HG02840 (cell line): ENCODE measurements around the gene PLEKHA4.
"Not testable (repeated sequence)": the region's sequence is repeated elsewhere in the genome, so short reads cannot be mapped to it uniquely, and the experiment has no call there.

Experiments
- ATAC-seq: cut with Tn5 transposase; IDR thresholded peaks from one replicate; pipeline ENCODE4 v1.9.1; 2021; ENCODE audit warnings: mild to moderate bottlenecking, moderate library complexity, moderate number of reproducible peaks; ENCODE audit not compliant: unreplicated experiment, low FRiP score

Gene PLEKHA4

DNA sequence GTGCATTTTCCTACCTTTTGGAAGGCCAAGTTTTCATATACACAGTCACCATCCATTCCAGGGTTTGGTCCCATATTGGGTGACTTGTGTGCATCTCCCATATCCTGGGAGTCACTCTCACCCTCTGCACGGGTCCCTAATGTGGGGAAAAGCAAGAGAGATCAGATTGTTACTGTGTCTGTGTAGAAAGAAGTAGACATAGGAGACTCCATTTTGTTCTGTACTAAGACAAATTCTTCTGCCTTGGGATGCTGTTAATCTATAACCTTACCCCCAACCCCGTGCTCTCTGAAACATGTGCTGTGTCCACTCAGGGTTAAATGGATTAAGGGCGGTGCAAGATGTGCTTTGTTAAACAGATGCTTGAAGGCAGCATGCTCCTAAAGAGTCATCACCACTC, 21.1 kb upstream of the PLEKHA4 start:
- ATAC-seq: not testable (repeated sequence)

DNA sequence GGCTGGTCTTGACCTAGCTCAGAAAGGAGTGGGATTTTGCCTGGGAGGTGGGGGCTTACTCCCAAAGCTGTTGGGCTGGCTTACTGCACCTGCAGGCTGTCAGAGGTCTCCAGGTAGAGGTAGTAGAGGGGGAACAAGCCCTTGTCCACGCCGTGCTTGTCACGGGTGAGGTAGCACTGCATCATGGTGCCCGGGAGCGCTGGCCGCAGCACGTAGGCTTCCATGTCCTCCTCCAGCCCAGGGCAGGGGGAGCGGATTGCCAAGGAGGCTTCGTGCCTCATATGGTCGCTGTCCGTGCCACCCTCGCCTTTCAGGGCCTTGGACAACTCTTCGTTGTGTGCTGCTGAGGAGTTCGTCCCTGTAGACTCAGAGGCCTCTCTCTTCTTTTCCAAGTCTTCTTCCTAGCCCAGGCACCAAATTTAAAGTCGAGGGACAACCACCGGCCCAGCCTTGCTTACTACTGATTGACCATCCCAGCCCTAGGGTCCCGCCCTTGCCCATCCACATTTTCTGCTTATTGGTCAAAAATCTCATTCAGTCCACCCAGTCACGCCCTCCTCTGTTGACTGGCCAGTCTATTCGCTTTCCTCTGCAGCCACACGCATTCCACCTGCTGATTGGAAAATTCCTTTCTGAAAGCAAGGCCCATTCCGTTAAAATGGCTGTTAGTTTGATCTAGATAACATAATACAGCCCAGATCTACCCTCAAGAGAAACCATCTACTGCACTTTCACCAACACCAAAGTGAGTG, 19.6 kb upstream of the PLEKHA4 start:
- ATAC-seq: no peak

DNA sequence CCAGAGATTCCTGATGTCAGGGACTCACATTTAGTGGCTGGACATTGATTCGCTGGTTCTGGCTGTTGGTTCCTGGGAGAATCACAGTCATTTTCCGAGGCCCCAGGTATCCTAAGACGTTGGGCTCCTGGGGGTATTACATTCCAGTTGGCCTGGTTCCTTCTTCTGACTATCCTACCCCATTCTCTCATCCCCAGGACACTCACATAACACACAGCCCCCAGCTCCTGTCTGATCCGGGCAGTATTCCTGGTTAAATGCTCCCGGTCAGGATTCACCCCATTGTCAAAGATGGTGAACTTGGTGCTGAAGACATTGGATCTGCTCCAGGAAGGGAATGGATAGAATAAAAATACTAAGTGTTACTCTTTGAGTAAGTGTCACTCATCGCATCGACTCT, 15.3 kb upstream of the PLEKHA4 start:
- no peak for ATAC-seq

DNA sequence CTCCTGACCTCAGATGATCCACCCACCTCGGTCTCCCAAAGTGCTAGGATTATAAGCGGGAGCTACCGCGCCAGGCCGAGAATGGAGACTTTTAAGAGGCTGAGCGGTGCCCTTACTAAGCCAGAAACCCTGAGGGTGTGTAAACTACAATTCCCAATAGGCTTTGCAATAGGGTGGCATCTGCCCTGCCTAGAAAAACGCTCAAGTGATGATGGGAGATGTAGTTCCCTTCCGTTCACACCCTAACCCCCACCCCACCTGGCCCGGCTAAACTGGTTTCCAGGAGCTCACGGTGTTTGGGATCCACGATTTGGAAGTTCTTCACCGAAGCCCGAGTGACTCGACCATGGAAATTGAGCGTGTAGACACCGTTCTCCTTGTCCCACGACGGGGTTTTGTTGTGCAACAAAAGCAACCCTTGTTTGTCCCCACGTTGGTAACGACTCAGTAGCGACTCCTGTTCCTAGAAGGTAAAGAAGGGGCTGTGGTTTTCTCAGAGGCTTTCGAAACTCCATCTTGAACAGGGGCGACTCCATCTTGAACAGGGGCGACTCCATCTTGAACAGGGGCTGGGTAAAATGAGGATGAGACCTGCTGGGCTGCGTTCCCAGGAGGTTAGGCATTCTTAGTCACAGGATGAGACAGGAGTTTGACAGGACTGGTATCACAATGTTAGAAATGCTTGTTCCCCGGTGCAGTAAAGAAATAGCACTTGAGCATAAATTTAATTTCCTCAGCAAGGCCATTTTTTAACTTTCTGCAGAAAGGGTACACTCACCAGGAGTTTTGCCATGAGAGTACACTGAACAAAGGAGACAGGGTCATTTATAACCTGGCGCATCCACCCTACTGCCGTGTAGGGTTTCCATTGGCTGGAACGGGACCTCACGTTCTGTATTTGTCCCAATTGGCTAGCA, 13.6 kb upstream of the PLEKHA4 start:
- no peak for ATAC-seq

DNA sequence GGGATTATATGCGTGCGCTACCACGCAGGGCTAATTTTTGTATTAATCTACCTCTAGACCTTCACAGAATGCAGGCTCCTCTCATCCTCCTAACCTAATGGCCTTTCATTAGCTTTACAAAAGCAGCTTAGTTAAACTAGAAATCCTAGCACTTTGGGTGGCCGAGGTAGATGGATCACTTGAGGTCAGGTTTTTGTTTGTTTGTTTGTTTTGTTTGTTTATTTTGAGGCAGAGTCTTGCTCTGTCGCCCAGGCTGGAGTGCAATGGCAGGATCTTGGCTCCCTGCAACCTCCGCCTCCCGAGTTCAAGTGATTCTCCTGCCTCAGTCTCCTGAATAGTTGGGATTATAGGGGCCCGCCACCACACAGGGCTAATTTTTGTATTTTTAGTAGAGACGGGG, 11.3 kb upstream of the PLEKHA4 start:
- ATAC-seq: not testable (repeated sequence)

DNA sequence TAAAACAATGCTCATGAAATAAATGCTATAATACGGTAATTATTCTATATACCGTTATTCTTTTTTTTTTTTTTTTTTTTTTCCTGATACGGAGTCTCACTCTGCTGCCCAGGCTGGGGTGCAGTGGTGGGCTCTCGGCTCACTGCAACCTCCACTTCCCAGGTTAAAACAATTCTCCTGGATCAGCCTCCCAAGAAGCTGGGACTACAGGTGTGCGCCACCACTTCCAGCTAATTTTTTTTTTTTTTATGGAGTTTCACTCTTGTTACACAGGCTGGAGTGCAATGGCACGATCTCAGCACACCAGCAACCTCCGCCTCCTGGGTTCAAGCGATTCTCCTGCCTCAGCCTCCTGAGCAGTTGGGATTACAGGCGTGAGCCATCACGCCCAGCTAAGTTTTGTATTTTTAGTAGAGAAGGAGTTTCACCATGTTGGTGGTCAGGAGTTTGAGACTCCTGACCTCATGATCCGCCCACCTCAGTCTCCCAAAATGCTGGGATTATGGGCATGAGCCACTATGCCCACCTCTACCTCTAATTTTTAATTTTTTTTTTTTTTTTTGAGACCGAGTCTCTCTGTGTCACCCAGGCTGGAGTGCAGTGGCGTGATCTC, 10.7 kb upstream of the PLEKHA4 start:
- ATAC-seq: no peak

DNA sequence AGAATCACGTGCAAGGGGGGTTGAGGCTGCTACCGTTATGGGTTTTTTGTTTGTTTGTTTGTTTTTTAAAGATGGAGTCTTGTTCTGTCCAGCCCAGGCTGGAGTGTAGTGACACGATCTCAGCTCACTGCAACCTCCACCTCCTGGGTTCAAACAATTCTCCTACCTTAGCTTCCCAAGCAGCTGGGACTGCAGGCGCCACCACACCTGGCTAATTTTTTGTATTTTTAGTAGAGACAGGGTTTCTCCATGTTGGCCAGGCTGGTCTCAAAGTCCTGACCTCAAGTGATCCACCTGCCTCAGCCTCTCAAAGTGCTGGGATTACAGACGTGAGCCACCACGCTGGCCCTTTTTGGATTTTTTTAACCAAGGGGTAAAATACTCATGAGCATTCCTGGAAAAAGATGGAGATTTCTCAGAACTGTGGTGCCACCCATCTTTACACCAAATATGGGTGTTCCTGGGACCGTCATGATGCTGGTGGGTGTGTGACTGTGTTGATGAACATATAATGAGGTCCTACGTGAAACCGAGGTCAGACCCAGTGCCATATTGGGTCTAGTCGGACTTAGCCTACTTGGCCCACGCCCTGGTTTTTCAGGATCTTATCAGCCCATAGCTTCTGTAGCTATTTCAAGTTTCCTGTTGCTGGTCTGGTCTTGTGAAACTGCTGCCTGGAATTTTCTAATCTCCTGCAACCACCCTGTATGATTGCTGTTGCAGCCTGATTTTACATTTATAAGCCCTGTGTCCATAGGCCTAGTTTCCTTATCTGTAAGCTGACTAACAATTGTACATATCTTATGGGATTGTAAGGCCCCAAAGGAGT, 10.0 kb upstream of the PLEKHA4 start:
- ATAC-seq: no peak

DNA sequence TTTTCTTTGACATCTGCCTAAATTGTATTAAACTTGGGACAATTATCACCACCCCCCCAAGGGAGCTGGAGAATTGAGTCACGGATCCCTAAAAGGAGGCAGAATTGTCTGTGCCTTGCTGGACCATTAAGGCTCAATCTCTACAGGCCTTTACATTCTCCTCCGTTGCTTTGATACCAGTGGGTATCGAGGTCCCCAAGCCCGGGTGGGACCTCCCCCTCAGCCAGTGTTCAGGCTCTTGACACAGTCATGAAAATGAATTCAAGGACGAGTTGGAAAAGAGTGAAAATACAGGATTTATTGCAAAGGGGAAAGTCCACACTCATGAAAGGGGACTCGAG, 9.4 kb upstream of the PLEKHA4 start:
- no peak for ATAC-seq

DNA sequence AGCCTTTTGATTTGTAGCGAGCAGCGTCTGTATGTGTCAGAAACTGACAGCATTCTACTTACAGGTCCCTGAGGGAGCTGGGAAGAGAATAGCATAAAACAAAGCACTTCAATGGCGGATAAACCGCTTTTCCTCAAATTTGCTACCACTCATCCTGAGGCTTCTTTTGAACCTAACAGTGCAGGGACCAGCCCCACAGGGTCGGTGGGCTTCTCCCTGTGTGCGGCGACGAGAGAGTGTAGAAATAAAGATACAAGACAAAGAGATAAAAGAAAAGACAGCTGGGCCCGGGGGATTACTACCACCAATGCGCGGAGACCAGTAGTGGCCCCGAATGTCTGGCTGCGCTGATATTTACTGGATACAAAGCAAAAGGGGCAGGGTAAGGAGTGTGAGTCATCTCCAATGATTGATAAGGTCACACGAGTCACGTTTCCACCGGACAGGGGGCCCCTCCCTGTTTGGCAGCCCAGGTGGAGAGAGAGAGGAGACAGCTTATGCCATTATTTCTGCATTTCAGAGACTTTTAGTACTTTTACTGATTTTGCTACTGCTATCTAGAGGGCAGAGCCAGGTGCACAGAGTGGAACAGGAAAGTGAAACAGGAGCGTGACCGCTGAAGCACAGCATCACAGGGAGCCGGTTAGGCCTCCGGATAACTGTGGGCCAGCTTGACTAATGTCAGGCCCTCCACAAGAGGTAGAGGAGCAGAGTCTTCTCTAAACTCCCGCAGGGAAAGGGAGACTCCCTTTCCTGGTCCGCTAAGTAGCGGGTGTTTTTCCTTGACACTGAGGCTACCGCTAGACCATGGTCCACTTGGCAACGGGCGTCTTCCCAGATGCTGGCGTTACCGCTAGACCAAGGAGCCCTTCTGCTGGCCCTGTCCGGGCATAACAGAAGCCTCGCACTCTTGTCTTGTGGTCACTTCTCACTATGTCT, 7.9 kb upstream of the PLEKHA4 start:
- ATAC-seq: not testable (repeated sequence)

DNA sequence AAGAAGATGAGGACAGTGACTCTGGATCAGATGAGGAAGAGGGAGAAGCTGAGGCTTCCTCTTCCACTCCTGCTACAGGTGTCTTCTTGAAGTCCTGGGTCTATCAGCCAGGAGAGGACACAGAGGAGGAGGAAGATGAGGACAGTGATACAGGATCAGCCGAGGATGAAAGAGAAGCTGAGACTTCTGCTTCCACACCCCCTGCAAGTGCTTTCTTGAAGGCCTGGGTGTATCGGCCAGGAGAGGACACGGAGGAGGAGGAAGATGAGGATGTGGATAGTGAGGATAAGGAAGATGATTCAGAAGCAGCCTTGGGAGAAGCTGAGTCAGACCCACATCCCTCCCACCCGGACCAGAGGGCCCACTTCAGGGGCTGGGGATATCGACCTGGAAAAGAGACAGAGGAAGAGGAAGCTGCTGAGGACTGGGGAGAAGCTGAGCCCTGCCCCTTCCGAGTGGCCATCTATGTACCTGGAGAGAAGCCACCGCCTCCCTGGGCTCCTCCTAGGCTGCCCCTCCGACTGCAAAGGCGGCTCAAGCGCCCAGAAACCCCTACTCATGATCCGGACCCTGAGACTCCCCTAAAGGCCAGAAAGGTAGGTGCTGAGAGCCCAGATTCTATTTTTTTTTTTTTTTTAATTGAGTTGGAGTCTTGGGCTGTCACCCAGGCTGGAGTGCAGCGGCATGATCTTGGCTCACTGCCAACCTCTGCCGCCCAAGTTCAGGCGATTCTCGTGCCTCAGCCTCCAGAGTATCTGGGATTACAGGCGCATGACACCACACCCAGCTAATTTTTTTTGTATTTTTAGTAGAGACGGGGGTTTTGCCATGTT, 6.1 kb upstream of the PLEKHA4 start:
- no peak for ATAC-seq

DNA sequence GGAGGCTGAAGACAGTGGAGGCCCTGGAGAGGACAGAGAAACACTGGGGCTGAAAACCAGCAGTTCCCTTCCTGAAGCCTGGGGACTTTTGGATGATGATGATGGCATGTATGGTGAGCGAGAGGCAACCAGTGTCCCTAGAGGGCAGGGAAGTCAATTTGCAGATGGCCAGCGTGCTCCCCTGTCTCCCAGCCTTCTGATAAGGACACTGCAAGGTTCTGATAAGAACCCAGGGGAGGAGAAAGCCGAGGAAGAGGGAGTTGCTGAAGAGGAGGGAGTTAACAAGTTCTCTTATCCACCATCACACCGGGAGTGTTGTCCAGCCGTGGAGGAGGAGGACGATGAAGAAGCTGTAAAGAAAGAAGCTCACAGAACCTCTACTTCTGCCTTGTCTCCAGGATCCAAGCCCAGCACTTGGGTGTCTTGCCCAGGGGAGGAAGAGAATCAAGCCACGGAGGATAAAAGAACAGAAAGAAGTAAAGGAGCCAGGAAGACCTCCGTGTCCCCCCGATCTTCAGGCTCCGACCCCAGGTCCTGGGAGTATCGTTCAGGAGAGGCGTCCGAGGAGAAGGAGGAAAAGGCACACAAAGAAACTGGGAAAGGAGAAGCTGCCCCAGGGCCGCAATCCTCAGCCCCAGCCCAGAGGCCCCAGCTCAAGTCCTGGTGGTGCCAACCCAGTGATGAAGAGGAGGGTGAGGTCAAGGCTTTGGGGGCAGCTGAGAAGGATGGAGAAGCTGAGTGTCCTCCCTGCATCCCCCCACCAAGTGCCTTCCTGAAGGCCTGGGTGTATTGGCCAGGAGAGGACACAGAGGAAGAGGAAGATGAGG, 5.3 kb upstream of the PLEKHA4 start:
- ATAC-seq: no peak

DNA sequence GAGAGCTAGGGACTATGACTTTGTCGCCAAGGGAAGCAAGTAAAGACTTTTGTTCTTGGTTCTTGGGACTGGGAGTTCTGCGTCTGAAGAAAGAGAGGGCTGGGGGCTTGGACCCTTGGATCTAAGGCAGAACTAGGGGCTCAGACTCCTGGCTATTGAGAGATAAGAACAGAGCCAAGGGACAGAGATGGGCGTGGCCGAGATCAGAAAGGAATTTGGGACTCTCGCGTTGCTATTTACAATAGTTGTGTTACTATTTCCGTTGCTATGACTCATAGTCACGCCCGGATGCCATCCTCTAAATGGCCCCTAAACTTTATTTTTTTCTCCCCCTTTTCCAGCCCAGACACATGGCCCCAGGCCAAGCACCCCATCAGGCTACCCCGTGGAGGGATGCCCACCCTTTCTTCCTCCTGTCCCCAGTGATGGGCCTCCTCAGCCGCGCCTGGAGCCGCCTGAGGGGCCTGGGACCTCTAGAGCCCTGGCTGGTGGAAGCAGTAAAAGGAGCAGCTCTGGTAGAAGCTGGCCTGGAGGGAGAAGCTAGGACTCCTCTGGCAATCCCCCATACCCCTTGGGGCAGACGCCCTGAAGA, 4.6 kb upstream of the PLEKHA4 start:
- peak; percentile 24 for ATAC-seq

DNA sequence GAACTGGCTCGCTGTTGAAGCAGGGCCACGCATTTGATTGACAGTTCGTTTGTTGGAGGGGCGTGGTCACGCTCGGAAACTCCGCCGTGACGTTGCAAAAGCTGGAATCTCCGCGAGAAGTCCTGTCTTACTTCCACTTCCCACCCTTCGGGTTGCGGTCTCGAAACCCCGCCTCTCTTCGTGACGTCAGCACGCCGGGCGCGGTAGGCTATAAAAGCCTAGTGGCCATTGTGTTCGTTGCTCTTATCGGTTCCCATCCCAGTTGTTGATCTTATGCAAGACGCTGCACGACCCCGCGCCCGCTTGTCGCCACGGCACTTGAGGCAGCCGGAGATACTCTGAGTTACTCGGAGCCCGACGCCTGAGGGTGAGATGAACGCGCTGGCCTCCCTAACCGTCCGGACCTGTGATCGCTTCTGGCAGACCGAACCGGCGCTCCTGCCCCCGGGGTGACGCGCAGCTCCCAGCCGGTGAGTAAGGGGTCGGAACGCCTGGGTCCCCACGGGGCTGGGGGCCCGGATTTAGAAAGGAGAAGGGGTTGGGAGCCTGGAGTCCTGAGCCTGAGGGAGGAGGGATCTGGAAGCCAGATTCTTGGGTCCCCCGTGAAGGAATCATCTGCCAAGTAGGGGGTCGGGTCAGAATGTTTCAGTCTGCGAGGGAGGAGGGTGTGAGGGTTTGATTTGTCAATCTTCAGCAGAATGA, 3.9 kb upstream of the PLEKHA4 start, which contains the start of gene PPP1R15A:
Gene PPP1R15A (plus strand): TSS at position 240 of the 702 bp plus-strand sequence. CDS start 813 bp downstream, outside the sequence.
- ATAC-seq: peak; percentile 46

DNA sequence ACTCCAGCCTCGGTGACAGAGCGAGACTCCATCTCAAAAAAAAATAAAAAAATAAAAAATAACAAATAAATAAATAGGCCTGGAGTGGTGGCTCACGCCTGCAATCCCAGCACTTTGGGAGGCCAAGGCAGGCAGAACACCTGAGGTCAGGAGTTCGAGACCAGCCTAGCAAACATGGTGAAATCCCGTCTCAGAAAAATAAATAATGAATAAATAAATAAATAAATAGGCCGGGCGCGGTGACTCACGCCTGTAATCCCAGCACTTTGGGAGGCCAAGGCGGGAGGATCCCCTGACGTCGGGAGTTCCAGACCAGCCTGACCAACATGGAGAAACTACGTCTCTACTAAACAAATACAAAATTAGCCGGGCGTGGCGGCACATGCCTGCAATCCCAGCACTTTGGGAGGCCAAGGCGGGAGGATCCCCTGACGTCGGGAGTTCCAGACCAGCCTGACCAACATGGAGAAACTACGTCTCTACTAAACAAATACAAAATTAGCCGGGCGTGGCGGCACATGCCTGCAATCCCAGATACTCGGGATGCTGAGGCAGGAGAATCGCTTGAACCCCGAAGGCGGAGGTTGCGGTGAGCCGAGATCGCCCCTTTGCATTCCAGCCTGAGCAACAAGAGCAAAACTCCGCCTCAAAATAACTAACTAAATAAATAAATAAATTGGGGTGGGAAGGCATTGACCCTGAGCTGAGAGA, 3.2 kb upstream of the PLEKHA4 start:
- not testable (repeated sequence) for ATAC-seq

DNA sequence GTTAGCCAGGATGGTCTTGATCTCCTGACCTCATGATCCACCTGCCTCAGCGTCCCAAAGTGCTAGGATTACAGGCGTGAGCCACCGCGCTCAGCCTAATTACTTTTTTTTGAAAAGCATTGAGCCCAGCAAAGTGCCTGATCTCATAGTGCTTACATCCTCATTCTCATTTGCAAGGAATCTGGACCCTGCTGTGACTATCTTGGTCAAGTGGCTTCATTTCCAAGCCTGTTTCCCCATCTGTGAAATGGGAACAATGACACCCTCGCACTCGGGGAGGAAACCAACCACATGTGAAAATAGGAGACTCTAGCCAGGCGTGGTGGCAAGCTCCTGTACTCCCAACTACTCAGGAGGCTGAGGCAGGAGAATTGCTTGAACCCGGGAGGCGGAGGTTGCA, 1.6 kb upstream of the PLEKHA4 start:
- no peak for ATAC-seq

DNA sequence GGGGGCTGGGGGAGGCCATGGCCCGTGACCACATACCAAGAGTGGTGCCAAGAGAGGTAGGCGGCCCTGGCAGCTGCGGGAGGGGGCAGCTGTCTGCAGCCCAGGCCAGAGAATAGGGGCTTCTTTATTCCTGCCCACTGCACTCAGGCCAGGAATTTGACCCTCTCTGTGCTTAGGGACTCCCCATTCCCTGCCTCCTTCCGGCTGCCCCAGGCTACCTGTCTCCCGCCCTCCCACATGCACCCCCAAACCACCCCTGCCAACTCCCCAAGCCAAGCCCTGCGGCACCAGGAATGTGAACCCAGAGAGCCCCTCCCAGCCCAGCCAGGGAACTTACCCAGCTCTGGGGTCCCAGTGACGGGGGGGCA, 687 bp downstream of the PLEKHA4 start:
- no peak for ATAC-seq
